AG10803 (cell line): ENCODE measurements around the gene ARL6IP5.

ENCODE experiments used
- DNase-seq: peaks from one replicate; pipeline ENCODE4 v3.0.0; 2010; ENCODE audit warnings: low read depth
- H3K4me3 ChIP-seq: 2 replicates; pipeline ENCODE4 v1.5.1; 2011; ENCODE audit warnings: mild to moderate bottlenecking, low read length, control low read depth
- CTCF ChIP-seq: conservative IDR thresholded peaks from 2 replicates; pipeline ENCODE4 v1.5.1; 2011; ENCODE audit warnings: mild to moderate bottlenecking, low read length, control low read depth, inconsistent platforms

Gene ARL6IP5

DNA sequence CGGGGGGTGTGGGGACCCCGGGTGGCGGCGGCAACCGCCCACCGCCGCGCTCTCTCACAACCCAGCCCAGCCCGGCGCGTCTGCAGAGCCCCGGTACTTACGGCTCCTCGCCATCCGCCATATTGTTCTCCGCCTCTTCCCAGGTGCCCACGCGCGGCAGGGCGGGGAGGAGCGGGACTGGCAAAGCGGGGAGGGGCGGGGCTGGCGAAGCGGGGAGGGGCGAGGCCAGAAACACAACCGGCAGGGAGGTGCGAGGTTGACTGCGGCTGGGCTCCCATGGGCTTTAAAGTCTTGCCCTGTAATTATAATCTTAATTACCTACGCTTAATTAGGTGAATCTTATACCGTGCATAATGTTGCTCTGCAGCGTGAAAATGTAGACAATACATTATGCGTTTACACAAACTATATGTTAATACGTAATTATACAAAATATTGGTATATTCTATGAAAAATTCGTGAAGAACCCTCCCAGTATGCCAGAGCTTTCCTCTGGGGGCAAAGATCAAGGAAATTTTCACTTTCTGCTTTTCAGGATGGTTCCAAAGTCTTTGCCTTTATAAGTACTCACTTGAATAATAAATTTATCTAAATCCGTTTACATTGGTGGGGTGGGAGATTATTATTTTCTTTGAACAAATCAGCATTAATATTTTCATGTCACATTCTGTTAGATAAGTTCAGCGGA is 4.4 kb upstream of the ARL6IP5 start, which contains the start of gene UBA3:
UBA3 (minus strand) TSS at position 133 of the 688 bp plus-strand sequence; CDS start at position 121, 12 bp downstream.
- TF ChIP-seq CTCF = no peak
- peak; percentile 81 for DNase-seq
- peak within 1 kb of the TSS; percentile 79 for H3K4me3 ChIP-seq

- TF ChIP-seq CTCF = no peak
- H3K4me3 ChIP-seq = no peak overlapping the region
- no peak for DNase-seq
Observed at GRCh38 chr3:69081583-69082262, 3.0 kb upstream of the ARL6IP5 start.

GRCh38 chr3:69082361-69082760 is 2.4 kb upstream of the ARL6IP5 start:
- DNase-seq = no peak
- H3K4me3 ChIP-seq = no peak overlapping the region
- no peak for TF ChIP-seq CTCF

- no peak for TF ChIP-seq CTCF
- DNase-seq = peak; percentile 82
- H3K4me3 ChIP-seq = no peak overlapping the region
Observed at GRCh38 chr3:69082805-69083204, 1.9 kb upstream of the ARL6IP5 start.

DNA sequence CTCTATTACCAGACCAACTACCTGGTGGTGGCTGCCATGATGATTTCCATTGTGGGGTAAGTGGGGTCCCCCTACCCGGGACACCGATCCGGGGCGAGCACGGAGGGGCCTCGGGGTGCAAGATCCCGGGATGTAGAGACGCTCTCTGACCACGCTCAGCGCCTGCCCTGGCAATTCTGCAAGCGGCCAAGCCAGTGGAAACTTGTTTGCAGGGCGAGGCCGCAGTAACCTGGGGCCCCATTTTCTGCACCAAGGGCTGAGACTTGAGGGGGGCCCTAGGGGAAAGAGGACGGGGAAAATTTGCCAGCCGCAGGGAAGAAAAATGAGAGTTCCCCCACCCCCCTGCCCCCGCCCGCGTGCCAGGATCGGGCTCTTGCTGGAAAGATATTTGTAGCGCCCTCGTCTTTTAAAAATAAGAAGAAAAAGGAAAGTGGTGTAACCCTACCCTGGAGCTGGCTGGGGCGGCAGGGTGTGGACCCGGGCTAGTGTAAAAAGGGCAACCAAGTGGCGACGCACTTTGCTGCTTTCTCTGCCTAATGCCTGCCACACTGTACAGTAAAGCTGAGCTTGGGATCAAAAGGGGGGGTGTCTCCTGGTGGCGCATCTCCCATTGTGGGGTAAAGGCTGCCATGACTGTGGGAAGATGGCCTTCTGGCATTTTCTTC is 563 bp downstream of the ARL6IP5 start:
- peak overlapping the region; percentile 89 for H3K4me3 ChIP-seq
- DNase-seq = peak; percentile 22
- no peak for TF ChIP-seq CTCF

- peak overlapping the region; percentile 89 for H3K4me3 ChIP-seq
- DNase-seq = peak; percentile 88
- TF ChIP-seq CTCF = no peak
Observed at GRCh38 chr3:69085833-69086722, 1.3 kb downstream of the ARL6IP5 start.
